ENCODE data around the gene ANKRD24. TPM values are rescaled to one million over a fixed set of nuclear protein-coding genes. Genes with fewer than 3 reads are reported as not detected.
"Not testable (repeated sequence)": the region's sequence is repeated elsewhere in the genome, so short reads cannot be mapped to it uniquely, and the experiment has no call there.

Gene ANKRD24
- total and polyA plus RNA-seq, 2 experiments from 2014 or later = 6.2 to 7.4 TPM

DNA sequence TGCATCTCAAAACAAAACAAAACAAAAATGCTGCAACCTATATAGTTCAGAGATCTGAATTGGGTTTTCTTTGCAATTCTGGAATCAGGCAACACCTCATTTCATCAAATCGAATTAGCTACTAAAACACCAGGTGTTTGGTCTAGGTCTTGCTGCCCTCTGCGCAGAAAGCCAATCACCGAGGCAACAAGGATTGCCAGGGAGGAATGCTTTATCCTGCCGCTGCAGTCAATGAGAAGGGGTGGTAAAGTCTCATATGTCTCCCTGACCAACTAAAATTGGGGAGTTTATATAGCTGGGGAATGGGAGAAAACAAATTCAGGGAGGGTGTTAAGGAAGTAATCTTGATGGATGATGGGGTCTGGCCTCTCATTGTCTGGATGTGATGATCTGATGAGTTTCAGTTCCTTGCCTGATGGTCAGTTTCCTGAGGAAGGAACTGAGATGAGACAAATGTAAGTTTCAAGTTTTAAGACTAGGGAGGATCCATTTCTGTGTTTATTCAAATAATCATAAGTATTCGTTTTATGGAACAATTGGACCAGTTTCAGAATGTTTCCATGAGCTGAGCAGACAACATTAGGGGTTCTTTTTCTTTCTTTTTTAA, 59.4 kb downstream of the ANKRD24 start:
- Histone ChIP-seq H3K36me3 (no peaks in the 10 kb centered on the region), H3K27ac (no peak overlapping the region), H3K27me3 (no peaks in the 10 kb centered on the region), H3K4me1 (ENCODE audit: low read depth) (no peaks in the 10 kb centered on the region), H3K4me3 (no peak overlapping the region), H3K9me3 (ENCODE audit: low read depth) (no peaks in the 10 kb centered on the region)
- TF ChIP-seq, protein P1, sequence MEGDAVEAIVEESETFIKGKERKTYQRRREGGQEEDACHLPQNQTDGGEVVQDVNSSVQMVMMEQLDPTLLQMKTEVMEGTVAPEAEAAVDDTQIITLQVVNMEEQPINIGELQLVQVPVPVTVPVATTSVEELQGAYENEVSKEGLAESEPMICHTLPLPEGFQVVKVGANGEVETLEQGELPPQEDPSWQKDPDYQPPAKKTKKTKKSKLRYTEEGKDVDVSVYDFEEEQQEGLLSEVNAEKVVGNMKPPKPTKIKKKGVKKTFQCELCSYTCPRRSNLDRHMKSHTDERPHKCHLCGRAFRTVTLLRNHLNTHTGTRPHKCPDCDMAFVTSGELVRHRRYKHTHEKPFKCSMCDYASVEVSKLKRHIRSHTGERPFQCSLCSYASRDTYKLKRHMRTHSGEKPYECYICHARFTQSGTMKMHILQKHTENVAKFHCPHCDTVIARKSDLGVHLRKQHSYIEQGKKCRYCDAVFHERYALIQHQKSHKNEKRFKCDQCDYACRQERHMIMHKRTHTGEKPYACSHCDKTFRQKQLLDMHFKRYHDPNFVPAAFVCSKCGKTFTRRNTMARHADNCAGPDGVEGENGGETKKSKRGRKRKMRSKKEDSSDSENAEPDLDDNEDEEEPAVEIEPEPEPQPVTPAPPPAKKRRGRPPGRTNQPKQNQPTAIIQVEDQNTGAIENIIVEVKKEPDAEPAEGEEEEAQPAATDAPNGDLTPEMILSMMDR (IDR thresholded peaks at IDR 0.05; ENCODE audit: low read depth, low read length) = no peak
- no peak for DNase-seq (ENCODE audit: low read depth in 1 of 2, low spot score in 1 of 2)

DNA sequence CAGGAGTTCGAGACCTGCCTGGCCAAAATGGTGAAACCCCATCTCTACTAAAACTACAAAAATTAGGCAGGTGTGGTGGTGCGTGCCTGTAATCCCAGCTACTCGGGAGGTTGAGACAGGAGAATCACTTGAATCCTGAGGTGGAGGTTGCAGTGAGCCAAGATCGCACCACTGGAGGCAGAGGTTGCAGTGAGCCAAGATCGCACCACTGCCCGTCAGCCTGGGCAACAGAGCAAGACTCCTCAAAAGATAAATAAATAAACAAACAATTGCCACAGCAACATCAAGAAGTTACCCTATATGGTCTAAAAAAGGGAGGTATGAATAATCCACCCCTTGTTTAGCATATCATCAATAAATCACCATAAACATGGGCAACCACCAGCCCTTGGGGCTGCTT, 63.4 kb downstream of the ANKRD24 start:
- H3K4me3 ChIP-seq; H3K27me3 ChIP-seq; H3K4me1 ChIP-seq (ENCODE audit: low read depth); H3K36me3 ChIP-seq; DNase-seq (ENCODE audit: low read depth in 1 of 2, low spot score in 1 of 2); H3K9me3 ChIP-seq (ENCODE audit: low read depth): not testable (repeated sequence)
- peak overlapping the region; percentile 93 for H3K27ac ChIP-seq

DNA sequence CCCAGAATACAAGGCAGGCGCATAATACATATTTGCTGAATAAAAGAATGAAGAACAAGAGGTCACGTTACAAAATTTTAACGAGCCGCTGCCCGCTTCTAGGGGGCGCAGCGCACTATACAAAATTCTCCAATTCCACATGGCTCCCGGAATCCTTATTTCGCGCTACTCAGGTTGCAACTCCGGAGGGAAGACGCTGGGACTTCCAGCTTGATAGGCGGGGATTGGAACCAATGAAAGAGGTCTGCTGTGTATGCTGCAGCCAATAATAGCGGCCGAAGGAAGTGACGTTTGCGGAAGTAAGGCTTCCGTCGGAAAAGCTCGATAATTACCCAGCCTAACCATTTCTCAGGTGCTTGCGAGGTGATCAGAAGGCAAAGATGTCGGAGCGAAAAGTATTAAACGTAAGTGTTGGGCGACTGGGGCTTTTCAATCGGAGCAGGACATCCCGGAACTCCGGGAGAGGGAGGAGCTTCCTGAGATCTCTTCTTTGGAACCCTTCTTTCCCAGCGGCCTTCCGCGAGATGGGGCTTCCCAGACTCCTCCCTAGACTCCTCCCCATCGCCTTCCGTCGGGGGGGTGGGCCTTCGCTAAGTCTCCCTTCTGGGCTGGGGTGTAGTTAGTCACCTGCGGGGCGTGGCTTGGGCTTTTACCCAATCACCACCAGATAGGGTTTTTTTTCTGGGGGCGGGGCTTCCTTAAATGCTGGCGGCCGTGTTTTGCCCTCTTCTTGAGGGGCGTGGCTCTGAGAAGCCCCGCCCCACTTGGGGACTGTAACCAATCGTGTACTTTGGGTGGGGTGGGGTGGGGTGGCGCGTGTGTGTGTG, 64.5 kb downstream of the ANKRD24 start, which contains the start of gene YJU2:
Gene YJU2, plus strand, starts transcription at position 314 of the 827 bp plus-strand sequence. Its CDS starts 67 bp downstream, at position 381.
- Histone ChIP-seq H3K27me3 (no peaks in the 10 kb centered on the region), H3K4me1 (ENCODE audit: low read depth) (peaks cover 3% of the 10 kb centered on the region), H3K4me3 (peak within 1 kb of the TSS; percentile 59), H3K27ac (peak within 1 kb of the TSS; percentile 93), H3K36me3 (peaks cover 17% of the 10 kb centered on the region), H3K9me3 (ENCODE audit: low read depth) (no peaks in the 10 kb centered on the region)
- peak; percentile 100 for DNase-seq (ENCODE audit: low read depth in 1 of 2, low spot score in 1 of 2)
- TF ChIP-seq, protein P1 (IDR thresholded peaks at IDR 0.05; ENCODE audit: low read depth, low read length) = peak; percentile 61

DNA sequence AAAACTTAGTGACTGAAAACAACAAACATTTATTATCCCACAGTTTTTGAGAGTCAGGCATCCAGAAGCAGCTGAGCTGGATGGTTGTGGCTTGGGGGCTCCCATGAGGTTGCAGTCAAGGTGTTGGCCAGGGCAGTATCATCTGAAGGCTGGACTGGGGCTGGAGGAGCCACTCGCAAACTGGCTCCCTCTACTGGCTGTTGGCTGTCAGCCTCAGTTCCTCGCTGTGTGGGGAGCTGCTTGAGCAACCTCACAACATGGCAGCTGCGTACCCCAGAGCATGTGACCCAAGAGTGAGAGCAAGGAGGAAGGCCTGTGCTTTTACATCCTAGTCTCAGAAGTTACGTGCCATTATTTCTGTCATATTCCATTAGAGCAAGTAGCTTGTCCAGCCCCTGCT, 74.1 kb downstream of the ANKRD24 start:
- Histone ChIP-seq H3K4me3 (no peak overlapping the region), H3K4me1 (ENCODE audit: low read depth) (no peaks in the 10 kb centered on the region), H3K27me3 (no peaks in the 10 kb centered on the region), H3K9me3 (ENCODE audit: low read depth) (no peaks in the 10 kb centered on the region), H3K36me3 (peaks cover 27% of the 10 kb centered on the region), H3K27ac (no peak overlapping the region)
- TF ChIP-seq, protein P1 (IDR thresholded peaks at IDR 0.05; ENCODE audit: low read depth, low read length) = peak; percentile 6
- no peak for DNase-seq (ENCODE audit: low read depth in 1 of 2, low spot score in 1 of 2)

DNA sequence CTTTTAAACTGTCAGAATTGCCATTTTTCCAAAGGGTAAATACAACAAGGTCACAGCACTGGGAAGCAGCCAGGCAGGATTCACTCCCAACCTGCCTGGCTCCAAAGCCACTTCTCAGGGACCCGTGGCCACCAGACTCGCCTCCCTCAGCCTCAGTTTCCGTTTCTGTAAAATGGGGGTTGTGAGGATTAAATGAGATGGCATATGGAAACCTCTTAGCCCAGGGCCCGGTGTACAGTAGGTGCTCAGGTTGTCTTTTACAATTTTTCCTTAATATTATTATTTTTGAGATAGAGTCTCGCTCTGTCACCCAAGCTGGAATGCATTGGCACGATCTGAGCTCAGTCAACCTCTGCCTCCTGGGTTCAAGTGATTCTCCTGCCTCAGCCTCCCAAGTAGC, 74.5 kb downstream of the ANKRD24 start:
- DNase-seq (ENCODE audit: low read depth in 1 of 2, low spot score in 1 of 2) = no peak
- no peak overlapping the region for H3K27ac ChIP-seq
- TF ChIP-seq, protein P1 (IDR thresholded peaks at IDR 0.05; ENCODE audit: low read depth, low read length) = no peak
- no peaks in the 10 kb centered on the region for H3K4me1 ChIP-seq (ENCODE audit: low read depth)
- peaks cover 23% of the 10 kb centered on the region for H3K36me3 ChIP-seq
- no peaks in the 10 kb centered on the region for H3K9me3 ChIP-seq (ENCODE audit: low read depth)
- no peak overlapping the region for H3K4me3 ChIP-seq
- no peaks in the 10 kb centered on the region for H3K27me3 ChIP-seq

DNA sequence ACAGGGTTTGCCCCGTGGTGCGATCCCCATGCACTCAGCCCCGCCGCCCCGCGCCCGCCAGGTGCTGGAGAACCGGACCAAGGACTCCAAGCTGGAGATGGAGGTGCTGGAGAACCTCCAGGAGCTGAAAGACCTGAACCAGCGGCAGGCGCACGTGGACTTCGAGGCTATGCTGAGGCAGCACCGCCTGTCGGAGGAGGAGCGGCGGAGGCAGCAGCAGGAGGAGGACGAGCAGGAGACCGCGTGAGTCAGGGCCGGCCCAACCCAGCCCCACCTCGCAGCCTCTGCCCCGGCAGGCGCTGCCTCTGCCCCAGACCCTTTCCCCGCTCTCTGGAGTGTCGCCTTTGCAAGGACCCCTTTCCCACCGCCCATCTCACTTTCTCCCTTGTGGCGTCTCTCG, 75.7 kb downstream of the ANKRD24 start:
- Histone ChIP-seq H3K4me3 (no peak overlapping the region), H3K27me3 (no peaks in the 10 kb centered on the region), H3K9me3 (ENCODE audit: low read depth) (no peaks in the 10 kb centered on the region), H3K27ac (no peak overlapping the region), H3K4me1 (ENCODE audit: low read depth) (no peaks in the 10 kb centered on the region), H3K36me3 (peaks cover 19% of the 10 kb centered on the region)
- TF ChIP-seq, protein P1 (IDR thresholded peaks at IDR 0.05; ENCODE audit: low read depth, low read length) = no peak
- no peak for DNase-seq (ENCODE audit: low read depth in 1 of 2, low spot score in 1 of 2)

All from cardiac muscle cell (in vitro differentiated cells and primary cell).